HG02678 (cell line): Measurements from ENCODE around the gene MPHOSPH8.
"Not testable (repeated sequence)": the region's sequence is repeated elsewhere in the genome, so short reads cannot be mapped to it uniquely, and the experiment has no call there.

ENCODE experiments used
- ATAC-seq: cut with Tn5 transposase; IDR thresholded peaks from one replicate; pipeline ENCODE4 v1.9.1; 2021; ENCODE audit warnings: mild to moderate bottlenecking, moderate library complexity; ENCODE audit not compliant: unreplicated experiment

The MPHOSPH8 gene

GRCh38 chr13:19680751-19681150 lies 47.3 kb downstream of the MPHOSPH8 start:
- no peak for ATAC-seq

GRCh38 chr13:19681517-19681916 lies 48.1 kb downstream of the MPHOSPH8 start:
- ATAC-seq = no peak

GRCh38 chr13:19685034-19685433 lies 51.6 kb downstream of the MPHOSPH8 start:
- ATAC-seq = no peak

- ATAC-seq = no peak
Observed at GRCh38 chr13:19685437-19685836, 52.0 kb downstream of the MPHOSPH8 start.

- ATAC-seq = not testable (repeated sequence)
Observed at GRCh38 chr13:19691447-19691846, 58.0 kb downstream of the MPHOSPH8 start.

- ATAC-seq = no peak
Observed at GRCh38 chr13:19695428-19695827, 62.0 kb downstream of the MPHOSPH8 start.

- no peak for ATAC-seq
Observed at GRCh38 chr13:19695829-19696228, 62.4 kb downstream of the MPHOSPH8 start.

- not testable (repeated sequence) for ATAC-seq
Observed at GRCh38 chr13:19700963-19701362, 67.5 kb downstream of the MPHOSPH8 start.

- not testable (repeated sequence) for ATAC-seq
Observed at GRCh38 chr13:19701619-19702018, 68.2 kb downstream of the MPHOSPH8 start.

GRCh38 chr13:19704256-19704655 lies 70.8 kb downstream of the MPHOSPH8 start:
- ATAC-seq = not testable (repeated sequence)

- ATAC-seq = not testable (repeated sequence)
Observed at GRCh38 chr13:19709039-19709438, 75.6 kb downstream of the MPHOSPH8 start.

GRCh38 chr13:19709782-19710181 lies 76.3 kb downstream of the MPHOSPH8 start:
- ATAC-seq = not testable (repeated sequence)

GRCh38 chr13:19713186-19713965 lies 79.9 kb downstream of the MPHOSPH8 start:
- no peak for ATAC-seq

- no peak for ATAC-seq
Observed at GRCh38 chr13:19720039-19720438, 86.6 kb downstream of the MPHOSPH8 start.
